Activated CD8-positive, alpha-beta memory T cell treated with anti-CD3 and anti-CD28 coated beads for 48 hours (primary cell): ENCODE measurements around the gene METTL4.

Experiments used
- DNase-seq, 3 experiments: peaks; one replicate each; pipeline ENCODE4 v3.0.0-alpha.2; 2020; ENCODE audit warnings: low read depth in 2 of 3, low spot score in 2 of 3

Gene METTL4, protein sequence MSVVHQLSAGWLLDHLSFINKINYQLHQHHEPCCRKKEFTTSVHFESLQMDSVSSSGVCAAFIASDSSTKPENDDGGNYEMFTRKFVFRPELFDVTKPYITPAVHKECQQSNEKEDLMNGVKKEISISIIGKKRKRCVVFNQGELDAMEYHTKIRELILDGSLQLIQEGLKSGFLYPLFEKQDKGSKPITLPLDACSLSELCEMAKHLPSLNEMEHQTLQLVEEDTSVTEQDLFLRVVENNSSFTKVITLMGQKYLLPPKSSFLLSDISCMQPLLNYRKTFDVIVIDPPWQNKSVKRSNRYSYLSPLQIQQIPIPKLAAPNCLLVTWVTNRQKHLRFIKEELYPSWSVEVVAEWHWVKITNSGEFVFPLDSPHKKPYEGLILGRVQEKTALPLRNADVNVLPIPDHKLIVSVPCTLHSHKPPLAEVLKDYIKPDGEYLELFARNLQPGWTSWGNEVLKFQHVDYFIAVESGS

GRCh38 chr18:2571200-2572170, at the start of gene METTL4, which contains the start of gene NDC80:
Gene METTL4 (minus strand): TSS chr18:2571505. CDS start chr18:2567216, 4,289 bp downstream.
Gene NDC80 (plus strand): TSS chr18:2571557. CDS start chr18:2572986, 1,429 bp downstream.
- DNase-seq = peak; percentile 73 to 81 (median 76)

DNA sequence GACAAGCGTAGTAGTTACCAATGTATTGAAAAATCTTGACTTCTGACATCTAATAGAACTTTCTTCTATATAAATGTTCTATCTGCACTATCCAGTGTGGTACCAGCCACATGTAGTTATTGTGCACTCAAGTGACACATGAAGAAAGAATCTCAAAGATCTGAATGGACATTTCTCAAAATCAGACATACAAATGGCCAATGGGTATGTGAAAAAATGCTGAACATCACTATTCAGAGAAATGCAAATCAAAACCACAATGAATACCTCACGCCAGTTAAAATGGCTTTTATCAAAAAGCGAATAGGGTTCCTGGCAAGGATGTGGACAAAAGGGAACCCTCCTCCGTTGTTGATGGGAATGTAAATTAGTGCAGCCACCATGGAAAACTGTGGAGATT, 46.7 kb upstream of the METTL4 start:
- DNase-seq = no peak

- DNase-seq = no peak
Measured at GRCh38 chr18:2617401-2617998, 46.2 kb upstream of the METTL4 start.

- no peak for DNase-seq
Measured at GRCh38 chr18:2612996-2613395, 41.7 kb upstream of the METTL4 start.

GRCh38 chr18:2610549-2610948, 39.2 kb upstream of the METTL4 start:
- no peak for DNase-seq

DNA sequence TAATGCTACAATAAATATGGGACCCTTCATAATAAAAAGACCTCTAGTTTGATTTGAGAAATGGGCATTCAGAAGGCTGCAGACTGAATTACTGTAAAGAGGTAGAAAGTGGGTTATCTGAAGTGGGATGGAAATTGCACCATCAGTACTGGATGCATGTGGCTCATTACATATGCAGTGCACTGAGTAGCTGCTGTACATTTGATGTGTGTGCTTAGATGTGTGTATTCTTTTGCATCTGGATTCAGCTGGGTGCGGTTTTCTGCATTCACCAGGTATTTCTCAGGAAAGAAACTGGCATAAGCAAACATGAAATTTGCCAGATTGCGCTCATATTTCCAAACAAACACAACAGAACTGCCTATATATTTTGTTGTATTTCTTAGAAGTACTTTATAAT, 38.3 kb upstream of the METTL4 start:
- DNase-seq = no peak

GRCh38 chr18:2606335-2606734, 35.0 kb upstream of the METTL4 start:
- no peak for DNase-seq

GRCh38 chr18:2602844-2603243, 31.5 kb upstream of the METTL4 start:
- DNase-seq = no peak

- DNase-seq = no peak
Measured at GRCh38 chr18:2597639-2598038, 26.3 kb upstream of the METTL4 start.

DNA sequence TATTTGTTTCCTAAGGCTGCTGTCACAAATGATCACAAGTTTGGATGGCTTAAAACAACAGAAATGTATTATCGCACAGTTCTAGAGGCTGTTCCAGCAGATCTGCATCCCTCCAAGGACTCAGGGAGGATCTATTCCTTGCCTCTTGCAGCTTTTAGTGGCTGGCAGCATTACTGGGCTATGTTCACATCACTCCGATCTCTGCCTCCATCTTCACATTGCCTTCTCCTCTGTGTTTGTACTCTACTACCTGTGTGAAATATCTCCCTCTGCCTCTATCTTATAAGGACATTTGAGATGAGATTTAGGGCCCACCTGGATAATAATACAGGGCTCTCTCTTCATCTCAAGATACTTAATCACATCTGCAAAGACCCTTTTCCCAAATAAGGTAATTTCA, 19.0 kb upstream of the METTL4 start:
- no peak for DNase-seq

DNA sequence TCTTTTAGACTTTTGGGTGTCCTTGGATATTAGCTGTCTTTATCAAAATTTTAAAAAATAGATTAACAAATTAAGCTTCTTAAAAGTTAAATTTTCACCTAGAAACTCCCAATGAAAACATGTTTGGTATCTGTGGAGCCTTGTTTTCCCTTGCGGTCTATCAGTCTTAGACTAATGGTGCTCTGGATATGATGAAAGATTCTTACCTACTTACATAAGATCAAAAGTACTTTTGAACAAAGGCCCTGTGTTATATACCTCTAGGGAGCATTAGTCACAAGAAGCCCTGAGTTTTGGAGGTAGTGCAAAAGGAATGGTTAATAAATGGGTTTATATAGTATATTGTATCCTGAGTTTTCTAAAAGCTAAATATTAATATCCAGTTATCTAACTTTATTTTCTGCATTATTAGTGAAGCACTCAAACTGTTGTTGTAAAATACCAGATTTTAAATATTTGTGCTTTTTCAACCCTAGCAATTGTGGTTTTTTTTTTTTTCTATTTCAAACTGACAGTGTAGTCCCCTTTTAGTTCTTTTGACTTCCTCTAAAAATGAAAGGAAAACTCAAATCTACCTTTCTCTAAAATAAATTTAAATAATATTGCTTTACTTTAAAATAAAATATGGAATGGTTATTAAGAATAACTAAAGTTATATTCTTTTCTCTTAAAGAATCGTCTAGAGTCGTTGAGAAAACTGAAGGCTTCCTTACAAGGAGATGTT, 18.2 kb upstream of the METTL4 start:
- no peak for DNase-seq

GRCh38 chr18:2588666-2589344, 17.5 kb upstream of the METTL4 start:
- no peak for DNase-seq

- DNase-seq = no peak
Measured at GRCh38 chr18:2587788-2588187, 16.5 kb upstream of the METTL4 start.

DNA sequence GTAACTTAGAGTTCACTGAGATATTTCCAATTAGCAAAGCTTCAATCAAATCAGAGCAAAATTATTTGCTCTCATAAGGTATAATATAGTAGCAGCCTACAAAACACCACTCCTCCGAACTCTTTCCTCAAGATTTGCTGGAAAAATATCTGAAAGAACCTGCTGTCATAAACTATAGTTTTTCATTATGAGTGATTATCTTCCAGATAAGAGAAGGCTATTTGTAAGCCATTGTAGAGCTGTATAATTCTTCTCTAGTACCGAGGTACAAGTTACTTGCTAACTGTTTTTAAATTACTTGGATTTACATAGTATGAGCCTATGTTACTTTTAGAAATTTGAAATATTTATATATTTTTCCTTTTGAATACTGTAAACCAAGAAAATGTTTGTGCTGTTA, 2.1 kb upstream of the METTL4 start:
- DNase-seq = no peak

DNA sequence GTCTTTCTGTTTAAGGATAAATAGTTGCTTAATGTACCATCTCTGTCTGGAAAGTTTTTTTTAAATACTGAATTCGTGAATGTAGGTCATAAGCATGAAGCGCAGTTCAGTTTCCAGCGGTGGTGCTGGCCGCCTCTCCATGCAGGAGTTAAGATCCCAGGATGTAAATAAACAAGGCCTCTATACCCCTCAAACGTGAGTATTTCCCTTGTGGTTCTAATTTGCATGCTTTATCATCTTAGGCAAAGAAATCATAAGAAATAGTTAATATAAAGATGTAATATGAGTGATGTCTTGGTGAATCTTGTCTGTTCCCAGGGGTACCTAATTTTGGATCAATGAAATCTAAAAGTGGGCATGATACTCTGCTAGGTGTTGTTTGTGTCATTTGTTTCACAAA, 1.6 kb upstream of the METTL4 start:
- DNase-seq = no peak

DNA sequence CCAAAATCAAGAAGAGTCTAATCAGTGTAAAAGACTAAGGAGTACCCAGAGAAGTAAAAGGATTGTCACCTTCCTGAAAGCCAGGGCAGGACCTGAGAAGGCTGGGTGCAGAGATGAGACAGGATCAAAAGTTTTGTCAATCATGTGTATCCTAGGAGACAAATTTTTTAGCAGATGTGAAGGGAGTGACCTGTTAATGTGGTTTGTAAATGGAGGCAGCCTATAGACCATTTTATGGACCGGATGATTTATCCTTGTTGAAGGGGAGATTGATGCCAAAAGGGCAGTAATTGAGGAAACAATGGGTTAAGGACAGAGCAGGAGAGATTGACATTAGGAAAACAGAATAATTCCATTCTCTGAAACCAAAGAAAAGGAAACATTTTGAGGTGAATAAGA, 865 bp upstream of the METTL4 start:
- DNase-seq = no peak

DNA sequence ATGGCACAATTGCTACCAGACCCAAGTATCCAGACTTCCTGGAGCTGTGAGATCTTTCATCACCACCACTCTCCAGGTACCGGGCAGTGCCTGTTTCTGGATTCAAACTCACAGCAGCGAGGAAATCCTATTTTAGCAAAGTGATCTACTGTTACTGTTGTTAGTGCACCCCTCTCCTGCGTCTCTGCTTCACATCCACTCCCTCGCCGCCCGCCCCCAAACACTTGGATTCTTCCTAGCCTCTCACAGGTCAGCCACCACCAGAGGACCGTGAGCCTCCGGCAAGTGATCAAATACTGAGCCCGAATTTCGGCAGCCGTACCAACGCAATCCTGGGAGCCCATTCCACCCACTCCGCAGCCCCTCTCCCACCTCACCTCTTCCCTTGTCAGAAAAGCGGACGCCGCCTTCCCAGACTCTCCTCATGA, 519 bp downstream of the METTL4 start:
- peak in 2 of 3 experiments; percentile 34 to 42 for DNase-seq

- no peak for DNase-seq
Measured at GRCh38 chr18:2569338-2570207, 1.7 kb downstream of the METTL4 start.

DNA sequence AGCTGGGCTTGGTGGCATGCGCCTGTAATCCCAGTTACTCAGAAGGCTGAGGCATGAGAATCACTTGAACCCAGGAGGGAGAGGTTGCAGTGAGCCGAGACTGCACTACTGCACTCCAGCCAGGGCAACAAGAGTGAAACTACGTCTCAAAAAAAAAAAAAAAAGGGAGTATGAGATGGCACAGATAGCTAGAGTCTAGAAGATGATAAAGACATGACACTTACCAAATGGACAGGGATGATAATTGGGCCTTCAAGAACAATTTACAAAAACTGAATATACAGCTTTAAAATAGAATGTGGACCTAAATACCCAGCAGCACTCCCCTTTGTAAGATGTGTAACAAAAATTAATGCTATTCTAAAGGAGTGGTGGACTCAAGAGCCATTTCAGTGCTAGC, 2.7 kb downstream of the METTL4 start:
- DNase-seq = no peak
